HepG2 (cell line): ENCODE measurements around the gene FXYD5. TPM values are rescaled to one million over a fixed set of nuclear protein-coding genes. Genes with fewer than 3 reads are reported as not detected.

Experiments used
- DDIT3 ChIP-seq: sonication (generic); formaldehyde crosslinking; IDR thresholded peaks from 2 replicates; pipeline ENCODE4 v1.4.0; 2020; ENCODE audit warnings: mild to moderate bottlenecking, missing genetic modification reagents
- FOXA1 ChIP-seq, 2 experiments: fragments of 450-650 bp in 1 of 2; sonication (generic) in 1 of 2; formaldehyde crosslinking in 1 of 2; IDR thresholded peaks; 2 replicates each; pipeline versions ENCODE4 v1.4.0 to v1.6.1; 2016 to 2020; ENCODE audit warnings: missing genetic modification reagents in 1 of 2
- GFI1 ChIP-seq: sonication (generic); formaldehyde crosslinking; IDR thresholded peaks from 2 replicates; pipeline ENCODE4 v1.5.0; 2020; ENCODE audit warnings: missing genetic modification reagents, mild to moderate bottlenecking, borderline replicate concordance
- JUNB ChIP-seq: sonication (generic); formaldehyde crosslinking; IDR thresholded peaks from 2 replicates; pipeline ENCODE4 v1.8.0; 2022; ENCODE audit warnings: missing genetic modification reagents, mild to moderate bottlenecking, borderline replicate concordance
- KLF11 ChIP-seq: IDR thresholded peaks from 2 replicates; pipeline ENCODE4 v1.6.1; 2016; ENCODE audit warnings: missing compliant biosample characterization
- KLF16 ChIP-seq, 2 experiments: sonication (generic) in 1 of 2; formaldehyde crosslinking in 1 of 2; IDR thresholded peaks; 2 replicates each; pipeline versions ENCODE4 v1.6.1 to v1.8.0; 2016 to 2023; ENCODE audit warnings: missing genetic modification reagents in 2 of 2, missing compliant biosample characterization in 1 of 2
- KMT2B ChIP-seq: IDR thresholded peaks from 2 replicates; pipeline ENCODE4 v1.6.1; 2016; ENCODE audit warnings: missing genetic modification reagents, missing compliant biosample characterization
- MIER2 ChIP-seq: IDR thresholded peaks from 2 replicates; pipeline ENCODE4 v1.6.1; 2016; ENCODE audit warnings: missing biosample characterization, missing genetic modification reagents
- NPAS2 ChIP-seq: sonication (generic); formaldehyde crosslinking; IDR thresholded peaks from 2 replicates; pipeline ENCODE4 v1.8.0; 2022; ENCODE audit warnings: mild to moderate bottlenecking, missing genetic modification reagents, borderline replicate concordance
- PLRG1 ChIP-seq: fragments of 450-650 bp; conservative IDR thresholded peaks from 2 replicates; pipeline ENCODE4 v1.6.1; 2016
- SIN3B ChIP-seq: fragments of 150-350 bp; IDR thresholded peaks from 2 replicates; pipeline ENCODE4 v1.6.1; 2014; ENCODE audit warnings: low read length
- SOX6 ChIP-seq, 2 experiments: fragments of 450-650 bp in 1 of 2; sonication (generic) in 1 of 2; formaldehyde crosslinking in 1 of 2; IDR thresholded peaks; 2 replicates each; pipeline versions ENCODE4 v1.4.0 to v1.6.1; 2017 to 2020; ENCODE audit warnings: antibody characterized with exemption in 1 of 2, mild to moderate bottlenecking in 1 of 2, missing genetic modification reagents in 1 of 2
- TEAD2 ChIP-seq: sonication (generic); formaldehyde crosslinking; IDR thresholded peaks from 2 replicates; pipeline ENCODE4 v1.9.0; 2021; ENCODE audit warnings: missing genetic modification reagents
- TERF1 ChIP-seq: sonication (generic); formaldehyde crosslinking; IDR thresholded peaks from 2 replicates; pipeline ENCODE4 v1.8.0; 2022; ENCODE audit warnings: mild to moderate bottlenecking, missing genetic modification reagents, moderate library complexity
- U2AF2 ChIP-seq: fragments of 200-400 bp; formaldehyde crosslinking; IDR thresholded peaks from 2 replicates; pipeline ENCODE4 v1.6.1; 2017; ENCODE audit warnings: low read depth, mild to moderate bottlenecking, low read length
- ZBTB8A ChIP-seq: sonication (generic); formaldehyde crosslinking; IDR thresholded peaks from 2 replicates; pipeline ENCODE4 v1.4.0; 2020; ENCODE audit warnings: mild to moderate bottlenecking, low read depth, missing genetic modification reagents, borderline replicate concordance
- ZFP1 ChIP-seq: IDR thresholded peaks from 2 replicates; pipeline ENCODE4 v1.6.1; 2016
- ZNF281 ChIP-seq: sonication (generic); formaldehyde crosslinking; IDR thresholded peaks from 2 replicates; pipeline ENCODE4 v1.4.0; 2020; ENCODE audit warnings: missing genetic modification reagents, borderline replicate concordance
- ZNF567 ChIP-seq: sonication (generic); formaldehyde crosslinking; IDR thresholded peaks from 2 replicates; pipeline ENCODE4 v1.8.1; 2023; ENCODE audit warnings: mild to moderate bottlenecking, missing genetic modification reagents, borderline replicate concordance
- ZNF724P ChIP-seq: sonication (generic); formaldehyde crosslinking; IDR thresholded peaks from 2 replicates; pipeline ENCODE4 v1.8.0; 2022; ENCODE audit warnings: missing genetic modification reagents, borderline replicate concordance
- ZNF879 ChIP-seq: sonication (generic); formaldehyde crosslinking; IDR thresholded peaks from 2 replicates; pipeline ENCODE4 v1.8.1; 2023; ENCODE audit warnings: missing genetic modification reagents
- polyA plus RNA-seq, 8 experiments: library from polyadenylated mRNA; depleted of rRNA in 3 of 8; stranded (reverse) in 7 of 8; unstranded in 1 of 8; fragments of >200 nt; fragmentation: Illumina TruSeq in 4 of 8; extraction: Trizol in 4 of 8; gene quantifications; 2 replicates each; pipeline versions ENCODE4 v1.2.1 to v1.2.3, GENCODE V29; 2011 to 2016; ENCODE audit warnings: low read depth in 4 of 8, missing spikeins in 1 of 8, mixed read lengths in 1 of 8; ENCODE audit not compliant: insufficient read depth in 1 of 8
- total RNA-seq, 5 experiments: library from RNA; depleted of rRNA; stranded (reverse); fragments of >200 nt; fragmentation: Illumina TruSeq; extraction: Trizol; gene quantifications; 2 replicates each; pipeline ENCODE4 v1.2.3, GENCODE V29; 2016; ENCODE audit warnings: low read depth in 1 of 5
- TF ChIP-seq, protein P1 (sequence below): sonication (generic); formaldehyde crosslinking; IDR thresholded peaks from 2 replicates; pipeline ENCODE4 v1.8.0; 2022; ENCODE audit warnings: mild to moderate bottlenecking, missing genetic modification reagents, borderline replicate concordance
- TF ChIP-seq, protein P2 (sequence below): sonication (generic); formaldehyde crosslinking; IDR thresholded peaks from 2 replicates; pipeline ENCODE4 v1.4.0; 2020; ENCODE audit warnings: missing genetic modification reagents

The FXYD5 gene
- total and polyA plus RNA-seq, 2 of the 13 experiments (the other 11 are each of a cell fraction or from before 2014, with no cell fraction given), result 0.65 TPM; not detected in 1

- TF ChIP-seq, protein P1, sequence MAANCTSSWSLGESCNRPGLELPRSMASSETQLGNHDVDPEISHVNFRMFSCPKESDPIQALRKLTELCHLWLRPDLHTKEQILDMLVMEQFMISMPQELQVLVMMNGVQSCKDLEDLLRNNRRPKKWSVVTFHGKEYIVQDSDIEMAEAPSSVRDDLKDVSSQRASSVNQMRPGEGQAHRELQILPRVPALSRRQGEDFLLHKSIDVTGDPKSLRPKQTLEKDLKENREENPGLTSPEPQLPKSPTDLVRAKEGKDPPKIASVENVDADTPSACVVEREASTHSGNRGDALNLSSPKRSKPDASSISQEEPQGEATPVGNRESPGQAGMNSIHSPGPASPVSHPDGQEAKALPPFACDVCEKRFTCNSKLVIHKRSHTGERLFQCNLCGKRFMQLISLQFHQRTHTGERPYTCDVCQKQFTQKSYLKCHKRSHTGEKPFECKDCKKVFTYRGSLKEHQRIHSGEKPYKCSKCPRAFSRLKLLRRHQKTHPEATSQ (CRISPR knock-in tag), result no peak
- TF ChIP-seq ZNF567 (CRISPR knock-in tag), result no peak
- TF ChIP-seq DDIT3, result no peak
- no peak for TF ChIP-seq TERF1 (CRISPR knock-in tag)
- TF ChIP-seq ZBTB8A, result no peak
- TF ChIP-seq NPAS2 (CRISPR knock-in tag), result no peak
- TF ChIP-seq KMT2B (CRISPR knock-in tag), result no peak; the same call in 1 of the 2 replicates
- no peak for TF ChIP-seq MIER2 (CRISPR knock-in tag)
- TF ChIP-seq GFI1 (CRISPR knock-in tag), result peak; percentile 59; the same call in 1 of the 2 replicates
- TF ChIP-seq ZNF724P (CRISPR knock-in tag), result no peak
- TF ChIP-seq, protein P2, sequence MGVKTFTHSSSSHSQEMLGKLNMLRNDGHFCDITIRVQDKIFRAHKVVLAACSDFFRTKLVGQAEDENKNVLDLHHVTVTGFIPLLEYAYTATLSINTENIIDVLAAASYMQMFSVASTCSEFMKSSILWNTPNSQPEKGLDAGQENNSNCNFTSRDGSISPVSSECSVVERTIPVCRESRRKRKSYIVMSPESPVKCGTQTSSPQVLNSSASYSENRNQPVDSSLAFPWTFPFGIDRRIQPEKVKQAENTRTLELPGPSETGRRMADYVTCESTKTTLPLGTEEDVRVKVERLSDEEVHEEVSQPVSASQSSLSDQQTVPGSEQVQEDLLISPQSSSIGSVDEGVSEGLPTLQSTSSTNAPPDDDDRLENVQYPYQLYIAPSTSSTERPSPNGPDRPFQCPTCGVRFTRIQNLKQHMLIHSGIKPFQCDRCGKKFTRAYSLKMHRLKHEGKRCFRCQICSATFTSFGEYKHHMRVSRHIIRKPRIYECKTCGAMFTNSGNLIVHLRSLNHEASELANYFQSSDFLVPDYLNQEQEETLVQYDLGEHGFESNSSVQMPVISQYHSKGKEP (CRISPR knock-in tag), result no peak
- no peak for TF ChIP-seq JUNB (CRISPR knock-in tag)
- TF ChIP-seq ZNF879 (CRISPR knock-in tag), result peak; percentile 74; the same call in 1 of the 2 replicates
- TF ChIP-seq SIN3B, result no peak
- TF ChIP-seq KLF11 (CRISPR knock-in tag), result no peak
- no peak for TF ChIP-seq ZNF281
- no peak for TF ChIP-seq U2AF2
- no peak for TF ChIP-seq SOX6 (IDR thresholded peaks at IDR 0.05)
- TF ChIP-seq SOX6 (CRISPR knock-in tag; IDR thresholded peaks at IDR 0.05), result peak; percentile 84
- TF ChIP-seq TEAD2 (CRISPR knock-in tag), result no peak
- TF ChIP-seq KLF16 (CRISPR knock-in tag; IDR thresholded peaks at IDR 0.05), result no peak
- no peak for TF ChIP-seq PLRG1
- no peak for TF ChIP-seq ZFP1 (CRISPR knock-in tag)
- no peak; the same call in 1 of the 2 replicates for TF ChIP-seq FOXA1 (IDR thresholded peaks at IDR 0.05)
- peak; percentile 76; the same call in 1 of the 2 replicates for TF ChIP-seq FOXA1 (CRISPR knock-in tag; IDR thresholded peaks at IDR 0.05)
Measured at GRCh38 chr19:35136977-35137702, 17.4 kb upstream of the FXYD5 start (continued).
